Measurements from ENCODE around the gene NBL1.
A peak's percentile ranks its signal among the peaks of the same experiment; 100 is the strongest.

The NBL1 gene

DNA sequence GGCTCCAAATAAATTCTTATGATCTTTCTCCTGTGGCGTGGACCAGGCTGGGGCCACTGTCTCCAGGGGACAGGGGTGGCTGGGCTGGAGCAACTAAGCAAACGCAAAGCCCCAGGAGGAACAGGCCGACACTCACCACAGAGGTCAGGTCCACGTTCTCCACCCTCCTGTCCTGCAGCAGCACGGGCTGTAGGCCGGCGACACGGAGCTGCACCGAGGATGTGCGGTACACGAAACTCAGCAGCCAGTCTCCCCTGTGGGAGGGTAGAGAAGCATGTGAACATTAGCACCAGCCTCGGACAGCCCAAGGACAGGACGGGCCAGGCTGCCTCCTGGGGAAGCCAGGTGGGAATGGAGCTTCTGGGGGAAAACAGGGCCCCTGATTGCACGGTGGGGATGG lies 50.2 kb downstream of the NBL1 start:
- peaks cover 0 to 26% (median 0%) of the 10 kb centered on the region in 3 experiments for H3K27me3 ChIP-seq (ENCODE audit: control insufficient read depth in 3 of 3, insufficient read depth in 3 of 3, low read depth in 1 of 3, low read length in 3 of 3)
- no peak overlapping the region for H3K23ac ChIP-seq (ENCODE audit: low read depth, low read length, poor library complexity)
- peak overlapping the region; percentile 16 for H2BK12ac ChIP-seq (ENCODE audit: low read length)
- H3K4me3 ChIP-seq (ENCODE audit: low read length in 2 of 2), result no peak overlapping the region
- peak overlapping the region; percentile 89 for H4K91ac ChIP-seq (ENCODE audit: low read depth, low read length, poor library complexity)
- no peaks in the 10 kb centered on the region for H3K79me1 ChIP-seq (ENCODE audit: low read depth, low read length)
- no peak for DNase-seq (ENCODE audit: low spot score)
- peak overlapping the region; percentile 52 for H3K18ac ChIP-seq (ENCODE audit: low read length)
- H3K36me3 ChIP-seq (replicated peaks in 1 of 2; ENCODE audit: control insufficient read depth in 2 of 2, insufficient read depth in 2 of 2, low read length in 2 of 2), result no peaks in the 10 kb centered on the region
- H2BK120ac ChIP-seq (ENCODE audit: low read depth, low read length), result no peak overlapping the region
- H2BK5ac ChIP-seq (ENCODE audit: low read length), result no peak overlapping the region
- WGBS, 2 donors (ENCODE audit: extremely low coverage in 2 of 2, insufficient read length in 2 of 2, insufficient replicate concordance in 1 of 2), result no CpG with 5 or more reads among the region's 14 CpGs
- H3K4me2 ChIP-seq (ENCODE audit: insufficient read depth, low read length, poor library complexity, severe bottlenecking), result no peak overlapping the region
- no peaks in the 10 kb centered on the region for H3K4me1 ChIP-seq (ENCODE audit: control insufficient read depth in 2 of 2, insufficient read depth in 1 of 2, low read depth in 1 of 2, low read length in 2 of 2)
- no peak overlapping the region for H3K9ac ChIP-seq (ENCODE audit: low read depth, low read length, poor library complexity)
- H3K9me3 ChIP-seq (replicated peaks in 1 of 2; ENCODE audit: control insufficient read depth in 2 of 2, insufficient read depth in 1 of 2, low read depth in 1 of 2, low read length in 2 of 2), result no peaks in the 10 kb centered on the region
- H2AK5ac ChIP-seq (ENCODE audit: low read depth, low read length), result peak overlapping the region; percentile 88
- no peak overlapping the region for H4K8ac ChIP-seq (ENCODE audit: low read depth, low read length)
- peak overlapping the region; percentile 83 for H2BK15ac ChIP-seq (ENCODE audit: low read length)
- no peak overlapping the region for H3K14ac ChIP-seq (ENCODE audit: low read length)
- no peak overlapping the region for H3K4ac ChIP-seq (ENCODE audit: low read length)
- H3K27ac ChIP-seq (replicated peaks; ENCODE audit: low read length), result no peak overlapping the region
- H2AFZ ChIP-seq (ENCODE audit: low read length), result no peak overlapping the region

DNA sequence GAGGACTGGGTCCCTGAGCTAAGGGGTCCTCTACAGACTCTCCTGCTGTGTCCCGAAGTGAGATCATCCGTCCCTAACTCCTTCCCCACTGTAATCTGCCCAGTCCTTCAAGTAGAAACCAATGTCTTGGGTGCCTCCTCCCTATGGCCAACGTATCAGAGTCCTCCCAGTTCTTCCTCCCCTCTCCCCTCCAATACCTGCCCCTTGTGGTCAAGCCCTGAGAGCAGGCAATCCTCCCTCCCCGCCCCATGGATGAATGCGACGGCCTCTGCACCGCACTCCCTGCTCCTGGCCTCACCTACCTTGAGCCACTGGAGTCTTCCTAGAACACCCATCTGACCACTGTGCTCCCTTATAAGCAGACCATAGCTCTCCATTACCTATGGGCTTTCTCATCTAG lies 51.7 kb downstream of the NBL1 start:
- Histone ChIP-seq H3K9ac (ENCODE audit: low read depth, low read length, poor library complexity) (no peak overlapping the region), H3K9me3 (replicated peaks in 1 of 2; ENCODE audit: control insufficient read depth in 2 of 2, insufficient read depth in 1 of 2, low read depth in 1 of 2, low read length in 2 of 2) (no peaks in the 10 kb centered on the region), H3K4ac (ENCODE audit: low read length) (no peak overlapping the region), H2BK12ac (ENCODE audit: low read length) (no peak overlapping the region), H2BK5ac (ENCODE audit: low read length) (no peak overlapping the region), H3K27me3 (ENCODE audit: control insufficient read depth in 3 of 3, insufficient read depth in 3 of 3, low read depth in 1 of 3, low read length in 3 of 3) (peaks cover 0 to 33% (median 0%) of the 10 kb centered on the region in 3 experiments), H2AFZ (ENCODE audit: low read length) (no peak overlapping the region), H2BK120ac (ENCODE audit: low read depth, low read length) (no peak overlapping the region), H4K8ac (ENCODE audit: low read depth, low read length) (no peak overlapping the region), H3K4me1 (ENCODE audit: control insufficient read depth in 2 of 2, insufficient read depth in 1 of 2, low read depth in 1 of 2, low read length in 2 of 2) (peaks cover 0 to 1% of the 10 kb centered on the region in 2 donors), H4K91ac (ENCODE audit: low read depth, low read length, poor library complexity) (no peak overlapping the region), H3K18ac (ENCODE audit: low read length) (no peak overlapping the region), H2AK5ac (ENCODE audit: low read depth, low read length) (no peak overlapping the region), H3K79me1 (ENCODE audit: low read depth, low read length) (no peaks in the 10 kb centered on the region), H3K4me3 (ENCODE audit: low read length in 2 of 2) (no peak overlapping the region), H3K14ac (ENCODE audit: low read length) (peak overlapping the region; percentile 21), H2BK15ac (ENCODE audit: low read length) (no peak overlapping the region), H3K27ac (replicated peaks; ENCODE audit: low read length) (no peak overlapping the region), H3K4me2 (ENCODE audit: insufficient read depth, low read length, poor library complexity, severe bottlenecking) (no peak overlapping the region), H3K23ac (ENCODE audit: low read depth, low read length, poor library complexity) (no peak overlapping the region), H3K36me3 (replicated peaks in 1 of 2; ENCODE audit: control insufficient read depth in 2 of 2, insufficient read depth in 2 of 2, low read length in 2 of 2) (no peaks in the 10 kb centered on the region)
- no peak for DNase-seq (ENCODE audit: low spot score)
- WGBS, 2 donors (ENCODE audit: extremely low coverage in 2 of 2, insufficient read length in 2 of 2, insufficient replicate concordance in 1 of 2), result no CpG with 5 or more reads among the region's 7 CpGs

DNA sequence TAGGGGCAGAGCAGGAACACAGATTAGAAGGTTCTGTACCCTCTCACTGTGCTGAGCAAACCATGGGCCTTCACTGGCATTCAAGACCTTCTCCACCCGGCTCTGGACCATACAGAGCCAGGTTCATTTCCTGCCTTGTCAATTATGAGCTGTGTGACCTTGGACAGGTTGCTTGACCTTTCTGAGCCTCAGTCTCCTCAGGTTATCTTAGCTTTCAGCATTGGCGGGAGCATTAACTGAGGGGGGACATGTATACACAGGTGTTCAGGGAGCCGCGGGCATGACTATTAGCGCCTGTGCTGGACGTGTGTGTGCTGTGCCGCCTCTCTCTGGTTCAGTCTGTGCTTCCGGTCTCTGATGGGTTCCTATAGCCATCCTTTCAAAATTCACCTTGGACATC lies 52.7 kb downstream of the NBL1 start:
- Histone ChIP-seq H3K4me2 (ENCODE audit: insufficient read depth, low read length, poor library complexity, severe bottlenecking) (no peak overlapping the region), H3K27ac (replicated peaks; ENCODE audit: low read length) (no peak overlapping the region), H3K23ac (ENCODE audit: low read depth, low read length, poor library complexity) (no peak overlapping the region), H2BK5ac (ENCODE audit: low read length) (no peak overlapping the region), H2BK12ac (ENCODE audit: low read length) (no peak overlapping the region), H3K4me3 (ENCODE audit: low read length in 2 of 2) (no peak overlapping the region), H2BK120ac (ENCODE audit: low read depth, low read length) (no peak overlapping the region), H3K9me3 (replicated peaks in 1 of 2; ENCODE audit: control insufficient read depth in 2 of 2, insufficient read depth in 1 of 2, low read depth in 1 of 2, low read length in 2 of 2) (no peaks in the 10 kb centered on the region), H4K8ac (ENCODE audit: low read depth, low read length) (no peak overlapping the region), H3K36me3 (replicated peaks in 1 of 2; ENCODE audit: control insufficient read depth in 2 of 2, insufficient read depth in 2 of 2, low read length in 2 of 2) (no peaks in the 10 kb centered on the region), H3K18ac (ENCODE audit: low read length) (no peak overlapping the region), H3K4me1 (ENCODE audit: control insufficient read depth in 2 of 2, insufficient read depth in 1 of 2, low read depth in 1 of 2, low read length in 2 of 2) (peaks cover 0 to 1% of the 10 kb centered on the region in 2 donors), H3K9ac (ENCODE audit: low read depth, low read length, poor library complexity) (no peak overlapping the region), H2AFZ (ENCODE audit: low read length) (no peak overlapping the region), H4K91ac (ENCODE audit: low read depth, low read length, poor library complexity) (no peak overlapping the region), H3K79me1 (ENCODE audit: low read depth, low read length) (no peaks in the 10 kb centered on the region), H3K14ac (ENCODE audit: low read length) (no peak overlapping the region), H2BK15ac (ENCODE audit: low read length) (no peak overlapping the region), H3K4ac (ENCODE audit: low read length) (no peak overlapping the region), H3K27me3 (ENCODE audit: control insufficient read depth in 3 of 3, insufficient read depth in 3 of 3, low read depth in 1 of 3, low read length in 3 of 3) (peaks cover 0 to 34% (median 0%) of the 10 kb centered on the region in 3 experiments), H2AK5ac (ENCODE audit: low read depth, low read length) (no peak overlapping the region)
- no CpG with 5 or more reads among the region's 8 CpGs for WGBS, 2 donors (ENCODE audit: extremely low coverage in 2 of 2, insufficient read length in 2 of 2, insufficient replicate concordance in 1 of 2)
- DNase-seq (ENCODE audit: low spot score), result no peak

DNA sequence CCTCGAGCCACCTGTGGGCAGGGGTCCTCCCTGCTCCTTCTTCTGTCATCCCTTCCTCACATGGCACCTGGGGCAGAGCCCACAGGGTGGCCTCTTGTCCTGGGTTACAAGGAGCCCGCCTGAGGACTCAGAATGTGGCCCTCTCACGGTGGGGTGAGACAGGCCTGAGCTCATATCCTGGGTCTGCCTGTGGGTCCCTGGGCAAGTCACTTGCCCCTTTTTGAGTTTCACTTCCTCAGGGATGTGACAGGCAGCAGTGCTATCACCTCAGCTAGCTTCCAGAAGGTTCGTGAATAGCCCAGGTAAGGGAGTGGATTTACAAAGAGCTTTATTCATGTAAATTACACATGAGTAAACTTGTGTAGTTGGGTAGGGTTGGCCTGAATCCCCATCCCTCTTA lies 54.1 kb downstream of the NBL1 start:
- no peak overlapping the region for H2BK5ac ChIP-seq (ENCODE audit: low read length)
- no peak overlapping the region for H3K23ac ChIP-seq (ENCODE audit: low read depth, low read length, poor library complexity)
- no peak overlapping the region for H3K14ac ChIP-seq (ENCODE audit: low read length)
- no peak overlapping the region for H3K18ac ChIP-seq (ENCODE audit: low read length)
- H3K4me3 ChIP-seq (ENCODE audit: low read length in 2 of 2), result no peak overlapping the region
- H4K8ac ChIP-seq (ENCODE audit: low read depth, low read length), result no peak overlapping the region
- no peak overlapping the region for H2AFZ ChIP-seq (ENCODE audit: low read length)
- no peak overlapping the region for H2AK5ac ChIP-seq (ENCODE audit: low read depth, low read length)
- no peak overlapping the region for H3K9ac ChIP-seq (ENCODE audit: low read depth, low read length, poor library complexity)
- peaks cover 0 to 41% (median 0%) of the 10 kb centered on the region in 3 experiments for H3K27me3 ChIP-seq (ENCODE audit: control insufficient read depth in 3 of 3, insufficient read depth in 3 of 3, low read depth in 1 of 3, low read length in 3 of 3)
- no peak overlapping the region for H4K91ac ChIP-seq (ENCODE audit: low read depth, low read length, poor library complexity)
- H2BK15ac ChIP-seq (ENCODE audit: low read length), result peak overlapping the region; percentile 1
- H3K4me1 ChIP-seq (ENCODE audit: control insufficient read depth in 2 of 2, insufficient read depth in 1 of 2, low read depth in 1 of 2, low read length in 2 of 2), result peaks cover 0 to 1% of the 10 kb centered on the region in 2 donors
- H3K9me3 ChIP-seq (replicated peaks in 1 of 2; ENCODE audit: control insufficient read depth in 2 of 2, insufficient read depth in 1 of 2, low read depth in 1 of 2, low read length in 2 of 2), result no peaks in the 10 kb centered on the region
- H3K79me1 ChIP-seq (ENCODE audit: low read depth, low read length), result no peaks in the 10 kb centered on the region
- DNase-seq (ENCODE audit: low spot score), result no peak
- no peaks in the 10 kb centered on the region for H3K36me3 ChIP-seq (replicated peaks in 1 of 2; ENCODE audit: control insufficient read depth in 2 of 2, insufficient read depth in 2 of 2, low read length in 2 of 2)
- no peak overlapping the region for H2BK120ac ChIP-seq (ENCODE audit: low read depth, low read length)
- no peak overlapping the region for H3K4ac ChIP-seq (ENCODE audit: low read length)
- no CpG with 5 or more reads among the region's 4 CpGs for WGBS, 2 donors (ENCODE audit: extremely low coverage in 2 of 2, insufficient read length in 2 of 2, insufficient replicate concordance in 1 of 2)
- H3K4me2 ChIP-seq (ENCODE audit: insufficient read depth, low read length, poor library complexity, severe bottlenecking), result no peak overlapping the region
- no peak overlapping the region for H2BK12ac ChIP-seq (ENCODE audit: low read length)
- no peak overlapping the region for H3K27ac ChIP-seq (replicated peaks; ENCODE audit: low read length)

Data from neuronal stem cell (in vitro differentiated cells).